Activated CD8-positive, alpha-beta memory T cell treated with anti-CD3 and anti-CD28 coated beads for 4 hours (primary cell): ENCODE data around the gene KNSTRN.
A peak's percentile ranks its signal among the peaks of the same experiment; 100 is the strongest.

Source experiments
- DNase-seq, 2 donors: peaks; one replicate each; pipeline ENCODE4 v3.0.0-alpha.2; 2020; ENCODE audit warnings: low read depth in 2 of 2

The KNSTRN gene

GRCh38 chr15:40365624-40366456 lies 16.7 kb upstream of the KNSTRN start:
- no peak for DNase-seq

GRCh38 chr15:40366457-40367370 lies 15.8 kb upstream of the KNSTRN start:
- DNase-seq: no peak

- DNase-seq: no peak
These were observed 15.2 kb upstream of the KNSTRN start for GRCh38 chr15:40367371-40367685.

GRCh38 chr15:40367686-40368611 lies 14.6 kb upstream of the KNSTRN start:
- DNase-seq: peak; percentile 67 to 79

- no peak for DNase-seq
These were observed 13.6 kb upstream of the KNSTRN start for GRCh38 chr15:40368719-40369473.

GRCh38 chr15:40369474-40369869 lies 13.0 kb upstream of the KNSTRN start:
- DNase-seq: no peak

GRCh38 chr15:40369971-40370370 lies 12.6 kb upstream of the KNSTRN start:
- no peak for DNase-seq

GRCh38 chr15:40372981-40373380 lies 9.5 kb upstream of the KNSTRN start:
- no peak for DNase-seq

- no peak for DNase-seq
These were observed 4.9 kb upstream of the KNSTRN start for GRCh38 chr15:40377606-40378005.

- no peak for DNase-seq
These were observed 3.1 kb upstream of the KNSTRN start for GRCh38 chr15:40379374-40379773.

GRCh38 chr15:40379853-40380252 lies 2.7 kb upstream of the KNSTRN start:
- no peak for DNase-seq

- no peak for DNase-seq
These were observed 1.9 kb upstream of the KNSTRN start for GRCh38 chr15:40380636-40381035.

- DNase-seq: no peak
These were observed 547 bp upstream of the KNSTRN start for GRCh38 chr15:40381818-40382529.

- no peak for DNase-seq
These were observed 4.0 kb downstream of the KNSTRN start for GRCh38 chr15:40386480-40386879.

- no peak for DNase-seq
These were observed 6.7 kb downstream of the KNSTRN start for GRCh38 chr15:40388941-40389823.

- no peak for DNase-seq
These were observed 7.5 kb downstream of the KNSTRN start for GRCh38 chr15:40389824-40390595.

GRCh38 chr15:40392986-40393948 lies 10.7 kb downstream of the KNSTRN start:
- no peak for DNase-seq
